A549 (cell line): Measurements from ENCODE around the gene CTNND2.
"Not testable (repeated sequence)": the region's sequence is repeated elsewhere in the genome, so short reads cannot be mapped to it uniquely, and the experiment has no call there.

Source experiments
- BHLHE40 ChIP-seq: IDR thresholded peaks from 2 replicates; pipeline ENCODE4 v1.6.1; 2012; ENCODE audit warnings: low read depth, low read length, inconsistent platforms
- CBX8 ChIP-seq: fragments of 200-600 bp; sonication (generic); IDR thresholded peaks from 2 replicates; pipeline ENCODE4 v1.6.1; 2016
- CHD2 ChIP-seq: fragments of 150-350 bp; IDR thresholded peaks from 2 replicates; pipeline ENCODE4 v1.6.1; 2014; ENCODE audit warnings: low read length; ENCODE audit not compliant: partially characterized antibody
- JUN ChIP-seq, 2 experiments: fragments of >200 bp; sonication (Bioruptor Twin); formaldehyde crosslinking; IDR thresholded peaks; 2 replicates in 1 of 2; 3 replicates in 1 of 2; pipeline ENCODE4 v1.6.1; 2016 to 2017
- POLR2A ChIP-seq: IDR thresholded peaks from 2 replicates; pipeline ENCODE4 v1.6.1; 2012; ENCODE audit warnings: mild to moderate bottlenecking, low read length
- RAD21 ChIP-seq, 2 experiments: fragments of >200 bp in 1 of 2; sonication (Bioruptor Twin) in 1 of 2; formaldehyde crosslinking in 1 of 2; IDR thresholded peaks in 1 of 2; conservative IDR thresholded peaks in 1 of 2; 2 replicates in 1 of 2; 3 replicates in 1 of 2; pipeline ENCODE4 v1.6.1; 2012 to 2018; ENCODE audit warnings: inconsistent platforms in 1 of 2
- ZFP36 ChIP-seq: fragments of 450-650 bp; IDR thresholded peaks from 2 replicates; pipeline ENCODE4 v1.6.1; 2014; ENCODE audit warnings: borderline replicate concordance; ENCODE audit not compliant: partially characterized antibody
- TF ChIP-seq, protein P1 (sequence below): fragments of >200 bp; sonication (Bioruptor Twin); formaldehyde crosslinking; IDR thresholded peaks from 3 replicates; pipeline ENCODE4 v1.5.1; 2016
- TF ChIP-seq, protein P2 (sequence below): IDR thresholded peaks from 2 replicates; pipeline ENCODE4 v1.6.1; 2012
- TF ChIP-seq, protein P3 (sequence below): fragments of 450-650 bp; IDR thresholded peaks from 2 replicates; pipeline ENCODE4 v1.6.1; 2014; ENCODE audit warnings: antibody characterized with exemption

DNA sequence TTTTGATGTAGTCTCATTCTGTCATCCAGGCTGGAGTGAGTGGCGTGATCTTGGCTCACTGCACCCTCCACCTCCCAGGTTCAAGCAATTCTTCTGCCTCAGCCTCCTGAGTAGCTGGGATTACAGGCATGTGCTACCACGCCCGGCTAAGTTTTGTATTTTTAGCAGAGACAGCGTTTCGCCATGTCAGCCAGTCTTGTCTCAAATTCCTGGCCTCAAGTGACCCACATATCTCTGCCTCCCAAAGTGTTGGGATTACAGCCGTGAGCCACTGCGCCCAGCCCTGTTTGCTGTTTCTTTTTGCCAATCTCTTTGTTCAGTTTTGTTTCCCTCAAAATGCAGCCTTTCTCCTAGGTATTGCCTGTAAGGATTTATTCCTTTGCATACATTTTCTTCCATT lies 287.6 kb downstream of the CTNND2 start:
- TF ChIP-seq, protein P1, sequence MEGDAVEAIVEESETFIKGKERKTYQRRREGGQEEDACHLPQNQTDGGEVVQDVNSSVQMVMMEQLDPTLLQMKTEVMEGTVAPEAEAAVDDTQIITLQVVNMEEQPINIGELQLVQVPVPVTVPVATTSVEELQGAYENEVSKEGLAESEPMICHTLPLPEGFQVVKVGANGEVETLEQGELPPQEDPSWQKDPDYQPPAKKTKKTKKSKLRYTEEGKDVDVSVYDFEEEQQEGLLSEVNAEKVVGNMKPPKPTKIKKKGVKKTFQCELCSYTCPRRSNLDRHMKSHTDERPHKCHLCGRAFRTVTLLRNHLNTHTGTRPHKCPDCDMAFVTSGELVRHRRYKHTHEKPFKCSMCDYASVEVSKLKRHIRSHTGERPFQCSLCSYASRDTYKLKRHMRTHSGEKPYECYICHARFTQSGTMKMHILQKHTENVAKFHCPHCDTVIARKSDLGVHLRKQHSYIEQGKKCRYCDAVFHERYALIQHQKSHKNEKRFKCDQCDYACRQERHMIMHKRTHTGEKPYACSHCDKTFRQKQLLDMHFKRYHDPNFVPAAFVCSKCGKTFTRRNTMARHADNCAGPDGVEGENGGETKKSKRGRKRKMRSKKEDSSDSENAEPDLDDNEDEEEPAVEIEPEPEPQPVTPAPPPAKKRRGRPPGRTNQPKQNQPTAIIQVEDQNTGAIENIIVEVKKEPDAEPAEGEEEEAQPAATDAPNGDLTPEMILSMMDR = not testable (repeated sequence)
- TF ChIP-seq RAD21 (conservative IDR thresholded peaks at IDR 0.05 in 1 of 2, IDR thresholded peaks at IDR 0.05 in 1 of 2); CBX8; BHLHE40; CHD2; POLR2A; ZFP36; JUN (IDR thresholded peaks at IDR 0.05): not testable (repeated sequence)
- TF ChIP-seq, protein P2, sequence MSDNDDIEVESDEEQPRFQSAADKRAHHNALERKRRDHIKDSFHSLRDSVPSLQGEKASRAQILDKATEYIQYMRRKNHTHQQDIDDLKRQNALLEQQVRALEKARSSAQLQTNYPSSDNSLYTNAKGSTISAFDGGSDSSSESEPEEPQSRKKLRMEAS = not testable (repeated sequence)
- TF ChIP-seq, protein P3, sequence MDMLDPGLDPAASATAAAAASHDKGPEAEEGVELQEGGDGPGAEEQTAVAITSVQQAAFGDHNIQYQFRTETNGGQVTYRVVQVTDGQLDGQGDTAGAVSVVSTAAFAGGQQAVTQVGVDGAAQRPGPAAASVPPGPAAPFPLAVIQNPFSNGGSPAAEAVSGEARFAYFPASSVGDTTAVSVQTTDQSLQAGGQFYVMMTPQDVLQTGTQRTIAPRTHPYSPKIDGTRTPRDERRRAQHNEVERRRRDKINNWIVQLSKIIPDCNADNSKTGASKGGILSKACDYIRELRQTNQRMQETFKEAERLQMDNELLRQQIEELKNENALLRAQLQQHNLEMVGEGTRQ = not testable (repeated sequence)
